ENCODE measurements around the gene WNT5A. TPM values are rescaled to one million over a fixed set of nuclear protein-coding genes. Genes with fewer than 3 reads are reported as not detected.

The WNT5A gene
- total and polyA plus RNA-seq, 4 donors = 5.8 to 22.2 (median 11.2) TPM

DNA sequence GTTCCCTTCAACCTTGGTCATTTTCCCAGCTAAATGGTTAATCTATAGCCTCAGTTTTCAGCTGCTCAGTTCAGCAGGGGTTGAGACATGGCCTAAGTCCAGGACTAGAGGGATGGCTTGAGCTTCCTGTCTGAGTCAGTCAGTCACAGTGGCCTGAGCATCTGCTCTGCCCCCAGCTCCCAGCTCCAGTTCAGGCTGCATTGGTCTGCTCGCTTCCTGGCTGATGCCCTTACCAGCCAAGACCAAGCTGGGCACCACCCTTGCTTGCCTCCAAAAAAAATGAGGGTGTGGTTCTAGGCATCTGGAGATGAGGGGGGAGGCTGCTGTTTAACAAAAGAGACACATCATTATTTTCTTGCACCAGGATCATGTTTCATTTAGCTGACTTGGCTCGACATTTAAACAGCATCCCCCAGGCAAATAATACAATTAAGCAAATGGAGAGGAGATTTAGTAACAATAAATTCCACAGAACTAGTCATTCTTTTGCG lies 70.7 kb downstream of the WNT5A start:
- DNase-seq (peak in 2 of 3 donors; percentile 31 to 60), ATAC-seq (ENCODE audit: insufficient read depth, low FRiP score) (no peak)
- Histone ChIP-seq H3K27ac (ENCODE audit: low read depth in 1 of 2, low read length in 1 of 2) (no peak overlapping the region), H3K4me1 (ENCODE audit: control insufficient read depth in 5 of 5, insufficient read depth in 5 of 5, low read length in 5 of 5) (peaks cover 0 to 3% (median 0%) of the 10 kb centered on the region in 5 donors), H3K27me3 (ENCODE audit: control insufficient read depth in 3 of 3, insufficient read depth in 3 of 3, low read length in 2 of 3) (no peaks in the 10 kb centered on the region), H3K9ac (ENCODE audit: insufficient read depth in 1 of 2, low read length in 2 of 2) (no peak overlapping the region), H3K9me3 (ENCODE audit: control insufficient read depth in 4 of 4, insufficient read depth in 3 of 4, low read length in 3 of 4) (peaks cover 0 to 2% (median 0%) of the 10 kb centered on the region in 4 donors), H3K36me3 (ENCODE audit: control insufficient read depth in 4 of 4, insufficient read depth in 4 of 4, low read length in 4 of 4) (no peaks in the 10 kb centered on the region), H3K4me3 (no peak overlapping the region)
- WGBS, 2 donors = 73 to 83% methylated on average over 3 of the region's 3 CpGs
- TF ChIP-seq, protein P1, sequence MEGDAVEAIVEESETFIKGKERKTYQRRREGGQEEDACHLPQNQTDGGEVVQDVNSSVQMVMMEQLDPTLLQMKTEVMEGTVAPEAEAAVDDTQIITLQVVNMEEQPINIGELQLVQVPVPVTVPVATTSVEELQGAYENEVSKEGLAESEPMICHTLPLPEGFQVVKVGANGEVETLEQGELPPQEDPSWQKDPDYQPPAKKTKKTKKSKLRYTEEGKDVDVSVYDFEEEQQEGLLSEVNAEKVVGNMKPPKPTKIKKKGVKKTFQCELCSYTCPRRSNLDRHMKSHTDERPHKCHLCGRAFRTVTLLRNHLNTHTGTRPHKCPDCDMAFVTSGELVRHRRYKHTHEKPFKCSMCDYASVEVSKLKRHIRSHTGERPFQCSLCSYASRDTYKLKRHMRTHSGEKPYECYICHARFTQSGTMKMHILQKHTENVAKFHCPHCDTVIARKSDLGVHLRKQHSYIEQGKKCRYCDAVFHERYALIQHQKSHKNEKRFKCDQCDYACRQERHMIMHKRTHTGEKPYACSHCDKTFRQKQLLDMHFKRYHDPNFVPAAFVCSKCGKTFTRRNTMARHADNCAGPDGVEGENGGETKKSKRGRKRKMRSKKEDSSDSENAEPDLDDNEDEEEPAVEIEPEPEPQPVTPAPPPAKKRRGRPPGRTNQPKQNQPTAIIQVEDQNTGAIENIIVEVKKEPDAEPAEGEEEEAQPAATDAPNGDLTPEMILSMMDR (IDR thresholded peaks at IDR 0.05; ENCODE audit: control extremely low read depth, extremely low read depth) = no peak
